Fibroblast of lung (primary cell): ENCODE data around the gene PKHD1. TPM values are rescaled to one million over a fixed set of nuclear protein-coding genes. Genes with fewer than 3 reads are reported as not detected.

Experiments
- DNase-seq, 2 donors: peaks; one replicate each; pipeline versions ENCODE4 v3.0.0 to v3.0.0-alpha.2; 2010; ENCODE audit warnings: low read depth in 2 of 2
- H2AFZ ChIP-seq: 2 replicates; pipeline ENCODE4 v1.5.1; 2012; ENCODE audit warnings: low read length, control low read depth, inconsistent platforms
- H3K27ac ChIP-seq: 2 replicates; pipeline ENCODE4 v1.5.1; 2011; ENCODE audit warnings: low read length, control low read depth; ENCODE audit not compliant: insufficient read depth
- H3K27me3 ChIP-seq: 2 replicates; pipeline ENCODE4 v1.5.1; 2011; ENCODE audit warnings: mild to moderate bottlenecking, low read length; ENCODE audit not compliant: control insufficient read depth, insufficient read depth
- H3K36me3 ChIP-seq: 2 replicates; pipeline ENCODE4 v1.5.1; 2011; ENCODE audit warnings: low read length; ENCODE audit not compliant: control insufficient read depth, insufficient read depth
- H3K4me1 ChIP-seq: 2 replicates; pipeline ENCODE4 v1.5.1; 2011; ENCODE audit warnings: low read length; ENCODE audit not compliant: control insufficient read depth, insufficient read depth; ENCODE audit errors: extremely low read depth
- H3K4me2 ChIP-seq: 2 replicates; pipeline ENCODE4 v1.5.1; 2011; ENCODE audit warnings: low read length, control low read depth; ENCODE audit not compliant: insufficient read depth; ENCODE audit errors: extremely low read depth
- H3K4me3 ChIP-seq, 4 experiments: fragments of 200-600 bp in 1 of 4; sonication (generic) in 1 of 4; replicated peaks in 1 of 4; 2 replicates each; pipeline ENCODE4 v1.5.1; 2011 to 2016; ENCODE audit warnings: low read length in 4 of 4, low read depth in 3 of 4, mild to moderate bottlenecking in 3 of 4, control low read depth in 2 of 4, inconsistent platforms in 1 of 4, mixed read lengths in 1 of 4; ENCODE audit not compliant: insufficient read depth in 1 of 4; ENCODE audit errors: control extremely low read depth in 1 of 4
- H3K79me2 ChIP-seq: 2 replicates; pipeline ENCODE4 v1.5.1; 2012; ENCODE audit warnings: mild to moderate bottlenecking, low read length, inconsistent platforms; ENCODE audit not compliant: control insufficient read depth, insufficient read depth
- H3K9ac ChIP-seq: 2 replicates; pipeline ENCODE4 v1.5.1; 2011; ENCODE audit warnings: mild to moderate bottlenecking, low read length, control low read depth; ENCODE audit not compliant: insufficient read depth
- H3K9me3 ChIP-seq: 2 replicates; pipeline ENCODE4 v1.5.1; 2012; ENCODE audit warnings: low read depth, low read length; ENCODE audit not compliant: control insufficient read depth, insufficient read depth
- H4K20me1 ChIP-seq: 2 replicates; pipeline ENCODE4 v1.5.1; 2011; ENCODE audit warnings: low read length; ENCODE audit not compliant: control insufficient read depth, insufficient read depth; ENCODE audit errors: extremely low read depth
- CTCF ChIP-seq, 2 donors: IDR thresholded peaks in 1 of 2; conservative IDR thresholded peaks in 1 of 2; 1 replicate in 1 of 2; 2 replicates in 1 of 2; pipeline ENCODE4 v1.5.1; 2011 to 2012; ENCODE audit warnings: low read length in 2 of 2, control low read depth in 1 of 2, inconsistent platforms in 1 of 2, low read depth in 1 of 2, mild to moderate bottlenecking in 1 of 2
- EZH2 ChIP-seq: IDR thresholded peaks from 2 replicates; pipeline ENCODE4 v1.5.1; 2012; ENCODE audit warnings: low read length, control low read depth, mild to moderate bottlenecking; ENCODE audit errors: missing control alignments
- polyA plus RNA-seq, 2 donors: library from polyadenylated mRNA; depleted of rRNA in 1 of 2; stranded (reverse) in 1 of 2; unstranded in 1 of 2; fragments of >200 nt; gene quantifications; 2 replicates each; pipeline ENCODE4 v1.2.1, GENCODE V29; 2011 to 2012; ENCODE audit warnings: missing spikeins in 1 of 2
- total RNA-seq: library from RNA; depleted of rRNA; stranded (reverse); fragments of >200 nt; gene quantifications from 2 replicates; pipeline ENCODE4 v1.2.1, GENCODE V29; 2014

Gene PKHD1
- total and polyA plus RNA-seq, 2 donors (not counting 1 experiment from before 2014, with no cell fraction given) = not detected

GRCh38 chr6:51930602-51931001, 156.8 kb downstream of the PKHD1 start:
- DNase-seq = no peak
- TF ChIP-seq CTCF (conservative IDR thresholded peaks at IDR 0.05 in 1 of 2, IDR thresholded peaks at IDR 0.05 in 1 of 2; ENCODE audit: low read depth in 1 of 2, low read length in 2 of 2) (no peak), EZH2 (no peak)
- Histone ChIP-seq H3K36me3 (no peaks in the 10 kb centered on the region), H3K27ac (no peak overlapping the region), H3K79me2 (no peaks in the 10 kb centered on the region), H3K4me3 (no peak overlapping the region), H3K27me3 (no peaks in the 10 kb centered on the region), H2AFZ (no peak overlapping the region), H3K4me1 (no peaks in the 10 kb centered on the region), H3K9ac (no peak overlapping the region), H3K4me2 (no peak overlapping the region), H3K9me3 (no peaks in the 10 kb centered on the region), H4K20me1 (no peaks in the 10 kb centered on the region)

- no peak overlapping the region for H3K9ac ChIP-seq
- H2AFZ ChIP-seq = no peak overlapping the region
- no peak for TF ChIP-seq CTCF (conservative IDR thresholded peaks at IDR 0.05 in 1 of 2, IDR thresholded peaks at IDR 0.05 in 1 of 2; ENCODE audit: low read depth in 1 of 2, low read length in 2 of 2)
- no peak for TF ChIP-seq EZH2
- no peaks in the 10 kb centered on the region for H3K36me3 ChIP-seq
- no peaks in the 10 kb centered on the region for H4K20me1 ChIP-seq
- H3K4me1 ChIP-seq = no peaks in the 10 kb centered on the region
- H3K27me3 ChIP-seq = no peaks in the 10 kb centered on the region
- no peak overlapping the region for H3K4me2 ChIP-seq
- H3K79me2 ChIP-seq = no peaks in the 10 kb centered on the region
- H3K4me3 ChIP-seq = no peak overlapping the region
- H3K27ac ChIP-seq = no peak overlapping the region
- H3K9me3 ChIP-seq = no peaks in the 10 kb centered on the region
- DNase-seq = no peak
These were observed 157.4 kb downstream of the PKHD1 start for GRCh38 chr6:51929934-51930574.

- H3K36me3 ChIP-seq = no peaks in the 10 kb centered on the region
- H4K20me1 ChIP-seq = no peaks in the 10 kb centered on the region
- DNase-seq = no peak
- no peaks in the 10 kb centered on the region for H3K9me3 ChIP-seq
- no peaks in the 10 kb centered on the region for H3K27me3 ChIP-seq
- H3K4me2 ChIP-seq = no peak overlapping the region
- H2AFZ ChIP-seq = no peak overlapping the region
- no peak overlapping the region for H3K4me3 ChIP-seq
- no peak for TF ChIP-seq EZH2
- TF ChIP-seq CTCF (conservative IDR thresholded peaks at IDR 0.05 in 1 of 2, IDR thresholded peaks at IDR 0.05 in 1 of 2; ENCODE audit: low read depth in 1 of 2, low read length in 2 of 2) = no peak
- no peak overlapping the region for H3K9ac ChIP-seq
- no peaks in the 10 kb centered on the region for H3K79me2 ChIP-seq
- no peak overlapping the region for H3K27ac ChIP-seq
- no peaks in the 10 kb centered on the region for H3K4me1 ChIP-seq
These were observed 159.1 kb downstream of the PKHD1 start for GRCh38 chr6:51928320-51928719.
